HepG2 (cell line): Measurements from ENCODE around the gene TMEM8B. TPM values are rescaled to one million over a fixed set of nuclear protein-coding genes. Genes with fewer than 3 reads are reported as not detected.

ENCODE experiments used
- ATAC-seq: fragments of 200-7000 bp; cut with Tn5 transposase; 3 replicates; pipeline ENCODE4 v1.9.1; 2020; ENCODE audit warnings: mild to moderate bottlenecking, moderate library complexity
- BruUV-seq: library from RNA; stranded (reverse); fragments of 400-500 nt; replicated peaks from 2 replicates; lab custom pipeline; 2021; lab: Mats Ljungman, UMichigan
- CTCF ChIA-PET: fragments of 300-600 bp; formaldehyde crosslinking; extraction: SDS; loops from one replicate; lab custom pipeline; 2021; ENCODE audit warnings: low total read pairs, inconsistent platforms, low intra/inter-chr PET ratio; lab: Yijun Ruan, JAX
- POLR2A ChIA-PET: fragments of 350-600 bp; sonication (Branson Sonifier 250); formaldehyde crosslinking; loops from one replicate; lab custom pipeline; 2020; ENCODE audit warnings: antibody characterized with exemption, inconsistent platforms; lab: Yijun Ruan, JAX
- DNase-seq: peaks from one replicate; pipeline ENCODE4 v3.0.0-alpha.2; 2015; ENCODE audit warnings: low spot score
- FAIRE-seq: peaks from 3 replicates; lab custom pipeline; 2011; peaks lifted over from hg19 to GRCh38; lab: Jason Lieb, UNC
- H2AFZ ChIP-seq: one replicate; pipeline ENCODE4 v1.6.1; 2011; ENCODE audit warnings: low read length, inconsistent platforms
- H3K27ac ChIP-seq: fragments of 300-600 bp; 3 replicates; pipeline ENCODE4 v1.8.0; 2011; ENCODE audit warnings: mixed run types, mild to moderate bottlenecking, mixed read lengths, low read length, inconsistent platforms; ENCODE audit not compliant: insufficient read depth; ENCODE audit errors: extremely low read length
- H3K27me3 ChIP-seq, 2 experiments: fragments of 200-600 bp in 1 of 2; 2 replicates in 1 of 2; 3 replicates in 1 of 2; pipeline versions ENCODE4 v1.6.0 to v1.8.0; 2011; ENCODE audit warnings: low read length in 2 of 2, mild to moderate bottlenecking in 2 of 2, moderate library complexity in 2 of 2, inconsistent platforms in 1 of 2; ENCODE audit not compliant: insufficient read depth in 2 of 2, control insufficient read depth in 1 of 2
- H3K36me3 ChIP-seq, 2 experiments: fragments of 200-600 bp in 1 of 2; replicated peaks in 1 of 2; 2 replicates in 1 of 2; 3 replicates in 1 of 2; pipeline versions ENCODE4 v1.5.1 to v1.8.0; 2011; ENCODE audit warnings: low read length in 2 of 2, inconsistent platforms in 1 of 2; ENCODE audit not compliant: insufficient read depth in 2 of 2, control insufficient read depth in 1 of 2
- H3K4me1 ChIP-seq: 2 replicates; pipeline ENCODE4 v1.5.1; 2012; ENCODE audit warnings: low read length, inconsistent platforms; ENCODE audit not compliant: insufficient read depth
- H3K4me2 ChIP-seq: 2 replicates; pipeline ENCODE4 v1.6.0; 2011; ENCODE audit warnings: low read depth, low read length, inconsistent platforms
- H3K4me3 ChIP-seq, 3 experiments: fragments of 200-600 bp in 1 of 3; sonication (generic), shearing (Covaris generic) in 1 of 3; replicated peaks in 1 of 3; 2 replicates each; pipeline ENCODE4 v1.5.1; 2011 to 2016; ENCODE audit warnings: low read length in 3 of 3, inconsistent platforms in 2 of 3, low read depth in 2 of 3, mild to moderate bottlenecking in 2 of 3, control low read depth in 1 of 3, mixed read lengths in 1 of 3; ENCODE audit not compliant: insufficient read depth in 1 of 3
- H3K79me2 ChIP-seq: one replicate; pipeline ENCODE4 v1.6.1; 2011; ENCODE audit warnings: low read length, inconsistent platforms; ENCODE audit not compliant: insufficient read depth
- H3K9ac ChIP-seq: 2 replicates; pipeline ENCODE4 v1.6.0; 2011; ENCODE audit warnings: mild to moderate bottlenecking, low read depth, low read length, inconsistent platforms; ENCODE audit not compliant: insufficient read depth
- H3K9me3 ChIP-seq: 2 replicates; pipeline ENCODE4 v1.5.1; 2012; ENCODE audit warnings: mild to moderate bottlenecking, low read length
- H4K20me1 ChIP-seq: 2 replicates; pipeline ENCODE4 v1.6.0; 2011; ENCODE audit warnings: inconsistent platforms, mild to moderate bottlenecking, low read length, moderate library complexity; ENCODE audit not compliant: insufficient read depth
- BORCS8-MEF2B ChIP-seq: sonication (generic); formaldehyde crosslinking; IDR thresholded peaks from 2 replicates; pipeline ENCODE4 v1.8.0; 2022; ENCODE audit warnings: mild to moderate bottlenecking, missing genetic modification reagents
- ERF ChIP-seq: IDR thresholded peaks from 2 replicates; pipeline ENCODE4 v1.6.1; 2018; ENCODE audit warnings: missing biosample characterization, missing genetic modification reagents
- PHF5A ChIP-seq: IDR thresholded peaks from one replicate; pipeline ENCODE4 v1.6.1; 2018; ENCODE audit warnings: low read depth, missing genetic modification reagents; ENCODE audit not compliant: unreplicated experiment
- ZNF326 ChIP-seq: sonication (generic); formaldehyde crosslinking; IDR thresholded peaks from 2 replicates; pipeline ENCODE4 v1.4.0; 2020; ENCODE audit warnings: missing genetic modification reagents, borderline replicate concordance
- ZNF598 ChIP-seq: sonication (generic); formaldehyde crosslinking; IDR thresholded peaks from 2 replicates; pipeline ENCODE4 v1.5.1; 2020; ENCODE audit warnings: mild to moderate bottlenecking, missing genetic modification reagents, borderline replicate concordance
- WGBS: methylation state at CpG from one replicate; pipeline ENCODE4 v1.1.6; 2017; ENCODE audit warnings: low lambda C conversion rate; 5-methylcytosine and 5-hydroxymethylcytosine counted together
- in situ Hi-C: cut with HindIII; loops from 2 replicates; pipeline ENCODE4 v1.10.0; 2017; ENCODE audit warnings: low pct_unique_long_range_greater_than_20kb; ENCODE audit not compliant: extremely low pct_ligation_motif_present
- intact Hi-C: fragments of 100-400 bp; cut with micrococcal nuclease; formaldehyde crosslinking; loops from one replicate; pipeline ENCODE4 v1.10.0; 2022; ENCODE audit not compliant: unreplicated experiment
- polyA plus RNA-seq, 8 experiments: library from polyadenylated mRNA; depleted of rRNA in 3 of 8; stranded (reverse) in 7 of 8; unstranded in 1 of 8; fragments of >200 nt; fragmentation: Illumina TruSeq in 4 of 8; extraction: Trizol in 4 of 8; gene quantifications; 2 replicates each; pipeline versions ENCODE4 v1.2.1 to v1.2.3, GENCODE V29; 2011 to 2016; ENCODE audit warnings: low read depth in 4 of 8, missing spikeins in 1 of 8, mixed read lengths in 1 of 8; ENCODE audit not compliant: insufficient read depth in 1 of 8
- total RNA-seq, 5 experiments: library from RNA; depleted of rRNA; stranded (reverse); fragments of >200 nt; fragmentation: Illumina TruSeq; extraction: Trizol; gene quantifications; 2 replicates each; pipeline ENCODE4 v1.2.3, GENCODE V29; 2016; ENCODE audit warnings: low read depth in 1 of 5
- TF ChIP-seq, protein P1 (sequence below): sonication (generic); formaldehyde crosslinking; IDR thresholded peaks from 2 replicates; pipeline ENCODE4 v1.5.1; 2020; ENCODE audit warnings: missing genetic modification reagents, mild to moderate bottlenecking, borderline replicate concordance
- TF ChIP-seq, protein P2 (sequence below): sonication (generic); formaldehyde crosslinking; IDR thresholded peaks from 2 replicates; pipeline ENCODE4 v1.8.0; 2022; ENCODE audit warnings: missing genetic modification reagents, mild to moderate bottlenecking, moderate library complexity, borderline replicate concordance
- TF ChIP-seq, protein P3 (sequence below): sonication (generic); formaldehyde crosslinking; IDR thresholded peaks from 2 replicates; pipeline ENCODE4 v1.8.0; 2022; ENCODE audit warnings: mild to moderate bottlenecking, missing genetic modification reagents, moderate library complexity
- TF ChIP-seq, protein P4 (sequence below): sonication (generic); formaldehyde crosslinking; IDR thresholded peaks from 2 replicates; pipeline ENCODE4 v1.5.0; 2020; ENCODE audit warnings: missing genetic modification reagents

The TMEM8B gene
- total and polyA plus RNA-seq, 2 of the 13 experiments (the other 11 are each of a cell fraction or from before 2014, with no cell fraction given), result 2.1 to 2.7 TPM

DNA sequence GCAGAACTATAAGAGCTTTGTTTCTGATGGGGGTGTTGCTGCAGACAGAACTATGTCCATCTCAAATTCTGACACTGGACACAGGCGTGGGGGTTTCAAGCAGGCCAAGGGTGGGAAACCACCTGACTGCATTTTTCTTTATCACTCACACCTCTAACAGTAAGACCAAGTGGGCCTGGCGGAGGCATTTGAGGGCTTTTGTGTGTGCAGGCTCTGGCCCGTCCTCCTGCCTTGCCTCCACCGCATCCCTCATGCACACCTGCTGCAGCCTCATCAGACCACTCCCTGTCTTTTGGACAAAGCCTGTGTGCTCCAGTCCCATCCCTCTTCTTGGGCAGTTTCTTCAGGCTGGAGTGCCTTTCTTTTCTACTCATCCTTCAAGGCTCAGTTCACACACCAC, 33.3 kb downstream of the TMEM8B start:
- peaks cover 1 to 16% of the 10 kb centered on the region in 2 experiments; a peak in 2 of 5 replicates for H3K27me3 ChIP-seq
- no peaks in the 10 kb centered on the region for H3K4me1 ChIP-seq
- in situ Hi-C loops (no loop called here), intact Hi-C loops (no loop called here)
- ChIA-PET CTCF (no interaction called here), POLR2A (no interaction called here)
- ATAC-seq, result no peak
- H3K4me2 ChIP-seq, result no peak overlapping the region
- no peaks in the 10 kb centered on the region for H3K9me3 ChIP-seq
- H3K79me2 ChIP-seq, result no peaks in the 10 kb centered on the region
- TF ChIP-seq, protein P1, sequence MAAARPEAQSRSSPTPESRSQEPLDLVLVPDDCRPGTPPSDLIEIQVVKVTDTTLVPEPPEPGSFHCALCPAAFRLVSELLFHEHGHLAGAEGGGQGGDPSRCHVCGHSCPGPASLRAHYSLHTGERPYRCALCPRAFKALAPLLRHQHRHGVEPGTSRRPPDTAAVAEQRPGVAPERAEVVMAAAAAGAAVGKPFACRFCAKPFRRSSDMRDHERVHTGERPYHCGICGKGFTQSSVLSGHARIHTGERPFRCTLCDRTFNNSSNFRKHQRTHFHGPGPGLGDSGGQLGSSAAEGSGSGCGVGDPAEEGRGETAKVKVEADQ (CRISPR knock-in tag), result no peak
- TF ChIP-seq ZNF326 (CRISPR knock-in tag) (no peak), PHF5A (CRISPR knock-in tag) (no peak), BORCS8-MEF2B (CRISPR knock-in tag) (no peak), ERF (CRISPR knock-in tag) (no peak), ZNF598 (CRISPR knock-in tag) (no peak)
- TF ChIP-seq, protein P2, sequence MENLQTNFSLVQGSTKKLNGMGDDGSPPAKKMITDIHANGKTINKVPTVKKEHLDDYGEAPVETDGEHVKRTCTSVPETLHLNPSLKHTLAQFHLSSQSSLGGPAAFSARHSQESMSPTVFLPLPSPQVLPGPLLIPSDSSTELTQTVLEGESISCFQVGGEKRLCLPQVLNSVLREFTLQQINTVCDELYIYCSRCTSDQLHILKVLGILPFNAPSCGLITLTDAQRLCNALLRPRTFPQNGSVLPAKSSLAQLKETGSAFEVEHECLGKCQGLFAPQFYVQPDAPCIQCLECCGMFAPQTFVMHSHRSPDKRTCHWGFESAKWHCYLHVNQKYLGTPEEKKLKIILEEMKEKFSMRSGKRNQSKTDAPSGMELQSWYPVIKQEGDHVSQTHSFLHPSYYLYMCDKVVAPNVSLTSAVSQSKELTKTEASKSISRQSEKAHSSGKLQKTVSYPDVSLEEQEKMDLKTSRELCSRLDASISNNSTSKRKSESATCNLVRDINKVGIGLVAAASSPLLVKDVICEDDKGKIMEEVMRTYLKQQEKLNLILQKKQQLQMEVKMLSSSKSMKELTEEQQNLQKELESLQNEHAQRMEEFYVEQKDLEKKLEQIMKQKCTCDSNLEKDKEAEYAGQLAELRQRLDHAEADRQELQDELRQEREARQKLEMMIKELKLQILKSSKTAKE, result no peak
- TF ChIP-seq, protein P3, sequence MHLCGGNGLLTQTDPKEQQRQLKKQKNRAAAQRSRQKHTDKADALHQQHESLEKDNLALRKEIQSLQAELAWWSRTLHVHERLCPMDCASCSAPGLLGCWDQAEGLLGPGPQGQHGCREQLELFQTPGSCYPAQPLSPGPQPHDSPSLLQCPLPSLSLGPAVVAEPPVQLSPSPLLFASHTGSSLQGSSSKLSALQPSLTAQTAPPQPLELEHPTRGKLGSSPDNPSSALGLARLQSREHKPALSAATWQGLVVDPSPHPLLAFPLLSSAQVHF (CRISPR knock-in tag), result no peak
- TF ChIP-seq, protein P4, sequence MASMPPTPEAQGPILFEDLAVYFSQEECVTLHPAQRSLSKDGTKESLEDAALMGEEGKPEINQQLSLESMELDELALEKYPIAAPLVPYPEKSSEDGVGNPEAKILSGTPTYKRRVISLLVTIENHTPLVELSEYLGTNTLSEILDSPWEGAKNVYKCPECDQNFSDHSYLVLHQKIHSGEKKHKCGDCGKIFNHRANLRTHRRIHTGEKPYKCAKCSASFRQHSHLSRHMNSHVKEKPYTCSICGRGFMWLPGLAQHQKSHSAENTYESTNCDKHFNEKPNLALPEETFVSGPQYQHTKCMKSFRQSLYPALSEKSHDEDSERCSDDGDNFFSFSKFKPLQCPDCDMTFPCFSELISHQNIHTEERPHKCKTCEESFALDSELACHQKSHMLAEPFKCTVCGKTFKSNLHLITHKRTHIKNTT, result no peak
- no peak for FAIRE-seq
- H3K27ac ChIP-seq, result no peak overlapping the region
- H2AFZ ChIP-seq, result no peak overlapping the region
- no TSS peak for BruUV-seq
- no peak for DNase-seq
- no peaks in the 10 kb centered on the region for H4K20me1 ChIP-seq
- no peak overlapping the region for H3K4me3 ChIP-seq
- 43% methylated on average over 4 of the region's 4 CpGs for WGBS
- no peaks in the 10 kb centered on the region for H3K36me3 ChIP-seq
- H3K9ac ChIP-seq, result no peak overlapping the region
